GM12874 (cell line): ENCODE measurements around the gene CEACAM1.

ENCODE experiments used
- TF ChIP-seq, protein P1 (sequence below): IDR thresholded peaks from 2 replicates; pipeline ENCODE4 v1.5.1; 2011; ENCODE audit warnings: low read depth, mild to moderate bottlenecking, control low read depth, low read length, moderate library complexity; ENCODE audit not compliant: insufficient read depth

Gene CEACAM1

DNA sequence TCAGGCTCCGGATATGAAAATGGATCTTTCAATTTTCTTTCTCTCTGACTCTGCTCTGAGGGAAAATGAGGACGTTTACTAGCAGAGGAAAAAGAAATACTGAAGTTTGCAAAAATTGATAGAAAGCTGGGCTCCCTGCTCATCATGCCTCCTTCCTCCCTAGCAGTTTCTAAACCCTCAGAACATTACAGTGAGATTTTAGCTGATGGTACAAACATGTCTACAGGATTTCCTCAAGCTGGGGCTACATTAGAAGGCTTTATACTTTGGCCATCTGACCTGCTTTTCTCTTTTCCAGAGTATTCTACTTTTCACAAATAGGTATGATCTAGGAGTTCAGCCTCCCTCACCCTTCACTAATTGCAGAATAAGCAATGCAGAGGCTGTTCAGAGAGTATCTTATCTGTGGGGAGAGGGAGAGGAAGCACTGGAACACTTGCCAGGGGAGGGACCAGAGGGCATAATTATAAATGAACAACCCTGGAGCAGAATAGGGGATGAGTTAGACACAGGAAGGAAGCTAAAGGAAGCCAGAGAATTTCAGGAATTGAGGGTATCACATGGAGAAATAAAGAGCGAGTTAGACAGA is 30.0 kb downstream of the CEACAM1 start:
- TF ChIP-seq, protein P1, sequence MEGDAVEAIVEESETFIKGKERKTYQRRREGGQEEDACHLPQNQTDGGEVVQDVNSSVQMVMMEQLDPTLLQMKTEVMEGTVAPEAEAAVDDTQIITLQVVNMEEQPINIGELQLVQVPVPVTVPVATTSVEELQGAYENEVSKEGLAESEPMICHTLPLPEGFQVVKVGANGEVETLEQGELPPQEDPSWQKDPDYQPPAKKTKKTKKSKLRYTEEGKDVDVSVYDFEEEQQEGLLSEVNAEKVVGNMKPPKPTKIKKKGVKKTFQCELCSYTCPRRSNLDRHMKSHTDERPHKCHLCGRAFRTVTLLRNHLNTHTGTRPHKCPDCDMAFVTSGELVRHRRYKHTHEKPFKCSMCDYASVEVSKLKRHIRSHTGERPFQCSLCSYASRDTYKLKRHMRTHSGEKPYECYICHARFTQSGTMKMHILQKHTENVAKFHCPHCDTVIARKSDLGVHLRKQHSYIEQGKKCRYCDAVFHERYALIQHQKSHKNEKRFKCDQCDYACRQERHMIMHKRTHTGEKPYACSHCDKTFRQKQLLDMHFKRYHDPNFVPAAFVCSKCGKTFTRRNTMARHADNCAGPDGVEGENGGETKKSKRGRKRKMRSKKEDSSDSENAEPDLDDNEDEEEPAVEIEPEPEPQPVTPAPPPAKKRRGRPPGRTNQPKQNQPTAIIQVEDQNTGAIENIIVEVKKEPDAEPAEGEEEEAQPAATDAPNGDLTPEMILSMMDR = no peak

DNA sequence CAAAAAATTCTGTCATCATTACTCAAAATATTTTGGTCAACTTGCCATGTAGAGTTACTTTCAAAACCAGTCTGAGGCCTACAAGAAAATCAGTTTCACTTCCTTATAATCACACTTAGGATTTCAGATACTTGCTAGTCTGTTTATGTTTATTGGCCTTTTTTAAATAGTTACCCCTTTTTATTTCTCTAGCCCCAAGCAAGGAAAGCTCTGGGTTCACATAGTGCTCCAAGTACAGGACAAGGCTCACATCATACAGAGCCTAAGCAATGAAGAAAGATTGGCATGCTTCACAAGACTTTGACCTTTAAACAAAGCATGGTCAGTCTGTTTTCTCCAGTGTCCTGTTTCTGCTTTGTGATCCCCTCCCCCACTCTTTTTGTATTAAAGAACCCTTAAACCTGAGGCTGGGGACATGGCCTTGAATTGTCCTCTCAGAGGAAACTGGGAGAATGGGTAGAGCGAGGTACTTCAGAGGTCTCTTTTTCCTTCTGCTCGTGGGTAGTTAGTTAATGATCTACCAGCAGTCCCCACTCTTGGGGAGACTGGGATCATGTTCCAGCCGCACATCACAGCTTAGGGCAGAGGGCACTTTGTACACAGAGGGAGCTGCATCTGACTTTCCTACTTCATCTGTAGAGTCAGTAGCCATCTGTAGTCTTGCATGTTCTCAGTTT is 30.7 kb downstream of the CEACAM1 start:
- TF ChIP-seq, protein P1 = no peak

DNA sequence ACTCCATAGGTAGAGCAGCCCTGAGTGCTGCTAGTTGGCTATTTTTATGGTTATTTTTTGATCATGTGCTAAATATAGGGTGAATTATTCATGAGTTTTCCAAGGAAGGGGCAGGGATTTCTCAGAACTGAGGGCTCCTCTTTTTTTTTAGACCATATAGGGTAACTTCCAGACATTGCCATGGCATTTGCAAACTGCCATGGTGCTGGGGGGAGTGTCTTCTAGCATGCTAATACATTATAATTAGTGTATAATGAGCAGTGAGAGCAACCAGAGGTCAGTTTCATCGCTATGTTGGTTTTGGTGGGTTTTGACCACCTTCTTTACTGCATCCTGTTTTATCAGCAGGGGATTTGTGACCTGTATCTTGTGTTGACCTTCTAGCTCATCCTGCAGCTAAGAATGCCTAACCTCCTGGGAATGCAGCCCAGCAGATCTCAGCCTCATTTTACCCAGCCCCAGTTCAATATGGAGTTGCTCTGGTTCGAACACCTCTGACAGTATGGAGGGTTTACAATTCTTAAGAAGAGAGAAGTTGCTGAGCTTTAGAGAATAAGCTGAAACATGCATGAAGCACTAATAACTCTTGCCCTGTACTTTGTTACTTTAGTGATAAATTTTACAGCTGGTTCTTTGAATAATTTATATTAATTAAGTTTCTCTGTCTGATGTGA is 31.7 kb downstream of the CEACAM1 start:
- TF ChIP-seq, protein P1 = no peak

DNA sequence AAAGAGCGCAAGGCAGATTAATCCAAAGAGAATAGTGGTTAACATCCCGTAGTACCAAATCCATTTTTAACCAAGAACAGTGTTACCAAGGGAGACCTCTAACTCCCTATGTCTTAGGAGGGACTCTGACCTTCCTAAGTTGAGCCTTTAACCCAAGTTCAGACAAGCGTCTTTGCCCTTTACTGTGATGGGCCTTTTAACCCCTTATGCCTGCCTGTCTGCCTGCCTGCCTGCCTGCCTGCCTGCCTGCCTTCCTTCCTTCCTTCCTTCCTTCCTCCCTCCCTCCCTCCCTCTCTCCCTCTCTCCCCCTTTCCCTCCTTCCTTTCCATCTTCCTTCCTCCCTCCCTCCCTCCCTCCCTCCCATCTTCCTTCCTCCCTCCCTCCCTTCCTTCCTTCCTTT is 32.6 kb downstream of the CEACAM1 start:
- TF ChIP-seq, protein P1 = no peak

DNA sequence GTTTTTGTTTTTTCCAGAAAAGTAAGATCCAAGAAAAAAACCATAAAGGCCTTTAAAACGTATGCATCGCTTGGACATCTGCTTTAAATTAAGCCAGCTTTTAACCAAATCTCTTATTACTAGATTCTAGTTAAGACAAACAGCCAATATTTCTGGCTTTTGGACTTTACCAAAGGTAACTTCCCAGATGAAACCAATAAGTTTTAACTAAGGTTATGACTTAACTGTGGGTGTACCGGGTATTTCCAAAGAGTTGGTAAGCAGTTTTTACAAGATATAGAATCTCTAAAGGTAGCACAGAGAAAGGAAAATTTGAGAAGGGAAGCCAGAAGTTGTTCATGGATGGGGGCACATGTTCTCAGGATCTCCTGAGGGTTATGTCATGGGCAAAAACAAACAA is 34.0 kb downstream of the CEACAM1 start:
- TF ChIP-seq, protein P1 = no peak

DNA sequence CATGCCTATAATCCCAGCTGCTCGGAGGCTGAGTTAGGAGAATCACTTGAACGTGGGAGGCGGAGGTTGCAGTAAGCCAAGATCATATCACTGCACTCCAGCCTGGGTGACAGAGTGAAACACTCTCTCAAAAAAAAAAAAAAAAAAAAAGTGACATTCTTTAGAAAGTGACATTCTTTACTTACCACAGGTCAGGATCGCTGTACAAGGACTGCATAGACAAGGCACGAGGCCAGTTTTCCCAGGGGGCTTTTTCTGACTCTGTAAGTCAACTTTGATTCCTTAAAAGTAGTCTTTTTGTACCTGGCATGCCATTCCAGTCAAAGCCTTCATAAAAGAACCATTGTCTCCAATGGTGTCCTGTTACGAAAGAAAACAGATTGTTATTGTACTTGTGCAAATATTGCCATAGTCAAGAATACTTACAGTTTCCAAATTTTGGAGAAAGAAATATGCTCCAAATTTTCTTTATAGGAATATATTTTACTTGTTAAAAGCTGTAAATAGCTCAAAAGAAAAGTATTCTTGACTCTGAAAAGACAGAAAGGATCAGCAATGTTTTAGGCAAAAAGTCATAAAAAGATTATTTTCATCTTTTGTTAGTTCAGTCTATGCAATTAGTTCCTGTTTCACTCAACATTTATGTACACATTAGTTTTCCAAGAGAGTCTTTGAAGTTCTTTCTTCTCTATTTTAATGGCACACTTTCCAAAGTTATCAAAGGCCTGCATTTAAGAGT is 39.3 kb downstream of the CEACAM1 start:
- TF ChIP-seq, protein P1 = no peak

DNA sequence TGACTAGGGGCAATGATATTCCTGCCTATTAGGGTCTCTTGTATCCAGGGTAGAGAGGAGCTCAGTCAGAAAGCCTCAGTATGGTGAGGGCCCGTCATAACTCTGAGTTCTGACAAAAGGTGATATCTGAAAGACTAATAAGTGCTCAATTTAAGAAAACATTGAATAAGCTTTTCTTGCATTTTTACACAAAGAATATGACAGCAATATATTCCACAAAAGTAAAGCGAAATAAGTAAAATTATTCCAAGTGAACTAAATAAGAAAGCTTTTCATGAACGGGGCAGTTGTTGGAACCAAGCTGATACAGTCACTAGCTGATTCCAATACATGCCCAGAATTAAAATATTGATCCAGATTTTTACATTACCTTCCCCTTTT is 40.5 kb downstream of the CEACAM1 start:
- TF ChIP-seq, protein P1 = no peak
